ENCODE data around the gene LAMC1. TPM values are rescaled to one million over a fixed set of nuclear protein-coding genes. Genes with fewer than 3 reads are reported as not detected.

The LAMC1 gene
- total and polyA plus RNA-seq, 2 experiments from 2014 or later, result 78.4 to 185 TPM

GRCh38 chr1:183106746-183107145 is 83.5 kb downstream of the LAMC1 start:
- Histone ChIP-seq H3K4me2 (no peak overlapping the region), H3K9me2 (replicated peaks; ENCODE audit: insufficient read depth) (no peaks in the 10 kb centered on the region), H2AFZ (no peak overlapping the region), H3K4me3 (no peak overlapping the region), H3K79me2 (peaks cover 60% of the 10 kb centered on the region), H3K27ac (peak overlapping the region; percentile 43), H3K27me3 (no peaks in the 10 kb centered on the region), H3K9me3 (ENCODE audit: low read depth) (no peaks in the 10 kb centered on the region), H3K4me1 (ENCODE audit: insufficient read depth) (peaks cover 9% of the 10 kb centered on the region), H3K36me3 (replicated peaks; ENCODE audit: insufficient read depth, low read depth) (no peaks in the 10 kb centered on the region), H4K20me1 (ENCODE audit: insufficient read depth, poor library complexity, severe bottlenecking) (no peaks in the 10 kb centered on the region)
- TF ChIP-seq, protein P1, sequence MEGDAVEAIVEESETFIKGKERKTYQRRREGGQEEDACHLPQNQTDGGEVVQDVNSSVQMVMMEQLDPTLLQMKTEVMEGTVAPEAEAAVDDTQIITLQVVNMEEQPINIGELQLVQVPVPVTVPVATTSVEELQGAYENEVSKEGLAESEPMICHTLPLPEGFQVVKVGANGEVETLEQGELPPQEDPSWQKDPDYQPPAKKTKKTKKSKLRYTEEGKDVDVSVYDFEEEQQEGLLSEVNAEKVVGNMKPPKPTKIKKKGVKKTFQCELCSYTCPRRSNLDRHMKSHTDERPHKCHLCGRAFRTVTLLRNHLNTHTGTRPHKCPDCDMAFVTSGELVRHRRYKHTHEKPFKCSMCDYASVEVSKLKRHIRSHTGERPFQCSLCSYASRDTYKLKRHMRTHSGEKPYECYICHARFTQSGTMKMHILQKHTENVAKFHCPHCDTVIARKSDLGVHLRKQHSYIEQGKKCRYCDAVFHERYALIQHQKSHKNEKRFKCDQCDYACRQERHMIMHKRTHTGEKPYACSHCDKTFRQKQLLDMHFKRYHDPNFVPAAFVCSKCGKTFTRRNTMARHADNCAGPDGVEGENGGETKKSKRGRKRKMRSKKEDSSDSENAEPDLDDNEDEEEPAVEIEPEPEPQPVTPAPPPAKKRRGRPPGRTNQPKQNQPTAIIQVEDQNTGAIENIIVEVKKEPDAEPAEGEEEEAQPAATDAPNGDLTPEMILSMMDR (IDR thresholded peaks at IDR 0.05; ENCODE audit: poor library complexity), result no peak
- 75% methylated on average over 2 of the region's 2 CpGs for WGBS (ENCODE audit: low lambda C conversion rate, missing lambda C conversion rate)
- no peak for DNase-seq (ENCODE audit: low spot score)

GRCh38 chr1:183110326-183110880 is 87.2 kb downstream of the LAMC1 start:
- H3K4me3 ChIP-seq, result no peak overlapping the region
- H3K27ac ChIP-seq, result no peak overlapping the region
- H3K9me2 ChIP-seq (replicated peaks; ENCODE audit: insufficient read depth), result no peaks in the 10 kb centered on the region
- H3K4me1 ChIP-seq (ENCODE audit: insufficient read depth), result peaks cover 6% of the 10 kb centered on the region
- TF ChIP-seq EZH2phosphoT487 (IDR thresholded peaks at IDR 0.05; ENCODE audit: low read depth, severe bottlenecking, unreplicated experiment), result no peak
- TF ChIP-seq, protein P1 (IDR thresholded peaks at IDR 0.05; ENCODE audit: poor library complexity), result no peak
- no peak for TF ChIP-seq EZH2 (IDR thresholded peaks at IDR 0.05; ENCODE audit: borderline replicate concordance)
- 94% methylated on average over 8 of the region's 8 CpGs for WGBS (ENCODE audit: low lambda C conversion rate, missing lambda C conversion rate)
- H2AFZ ChIP-seq, result no peak overlapping the region
- H4K20me1 ChIP-seq (ENCODE audit: insufficient read depth, poor library complexity, severe bottlenecking), result no peaks in the 10 kb centered on the region
- H3K9me3 ChIP-seq (ENCODE audit: low read depth), result no peaks in the 10 kb centered on the region
- H3K79me2 ChIP-seq, result peaks cover 28% of the 10 kb centered on the region
- DNase-seq (ENCODE audit: low spot score), result no peak
- H3K27me3 ChIP-seq, result no peaks in the 10 kb centered on the region
- no peaks in the 10 kb centered on the region for H3K36me3 ChIP-seq (replicated peaks; ENCODE audit: insufficient read depth, low read depth)
- H3K4me2 ChIP-seq, result no peak overlapping the region

- no peaks in the 10 kb centered on the region for H3K9me2 ChIP-seq (replicated peaks; ENCODE audit: insufficient read depth)
- TF ChIP-seq, protein P1 (IDR thresholded peaks at IDR 0.05; ENCODE audit: poor library complexity), result no peak
- no peak for TF ChIP-seq EZH2phosphoT487 (IDR thresholded peaks at IDR 0.05; ENCODE audit: low read depth, severe bottlenecking, unreplicated experiment)
- no peak for TF ChIP-seq EZH2 (IDR thresholded peaks at IDR 0.05; ENCODE audit: borderline replicate concordance)
- no peak for DNase-seq (ENCODE audit: low spot score)
- H3K9me3 ChIP-seq (ENCODE audit: low read depth), result no peaks in the 10 kb centered on the region
- H3K79me2 ChIP-seq, result no peaks in the 10 kb centered on the region
- H3K27ac ChIP-seq, result no peak overlapping the region
- H4K20me1 ChIP-seq (ENCODE audit: insufficient read depth, poor library complexity, severe bottlenecking), result no peaks in the 10 kb centered on the region
- no peak overlapping the region for H2AFZ ChIP-seq
- no peaks in the 10 kb centered on the region for H3K27me3 ChIP-seq
- WGBS (ENCODE audit: low lambda C conversion rate, missing lambda C conversion rate), result 96% methylated on average over 9 of the region's 9 CpGs
- no peaks in the 10 kb centered on the region for H3K4me1 ChIP-seq (ENCODE audit: insufficient read depth)
- no peaks in the 10 kb centered on the region for H3K36me3 ChIP-seq (replicated peaks; ENCODE audit: insufficient read depth, low read depth)
- no peak overlapping the region for H3K4me2 ChIP-seq
- H3K4me3 ChIP-seq, result no peak overlapping the region
Observed at GRCh38 chr1:183114441-183114840, 91.2 kb downstream of the LAMC1 start.

DNA sequence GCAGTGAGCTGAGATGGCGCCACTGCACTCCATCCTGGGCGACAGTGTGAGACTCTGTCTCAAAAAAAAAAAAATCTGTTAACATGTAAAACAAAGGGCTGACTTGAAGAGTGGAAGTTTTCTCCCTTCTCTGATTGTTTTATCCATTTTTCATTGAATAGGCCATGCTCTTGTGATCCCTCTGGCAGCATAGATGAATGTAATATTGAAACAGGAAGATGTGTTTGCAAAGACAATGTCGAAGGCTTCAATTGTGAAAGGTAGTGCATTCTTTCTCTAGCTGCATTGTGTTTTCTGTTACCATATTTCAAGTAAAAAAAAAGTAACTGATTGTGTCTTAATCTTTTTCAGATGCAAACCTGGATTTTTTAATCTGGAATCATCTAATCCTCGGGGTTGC is 93.2 kb downstream of the LAMC1 start:
- Histone ChIP-seq H3K9me2 (replicated peaks; ENCODE audit: insufficient read depth) (no peaks in the 10 kb centered on the region), H3K36me3 (replicated peaks; ENCODE audit: insufficient read depth, low read depth) (no peaks in the 10 kb centered on the region), H3K27me3 (no peaks in the 10 kb centered on the region), H3K4me3 (no peak overlapping the region), H3K79me2 (no peaks in the 10 kb centered on the region), H3K27ac (no peak overlapping the region), H4K20me1 (ENCODE audit: insufficient read depth, poor library complexity, severe bottlenecking) (no peaks in the 10 kb centered on the region), H3K4me1 (ENCODE audit: insufficient read depth) (no peaks in the 10 kb centered on the region), H2AFZ (no peak overlapping the region), H3K4me2 (no peak overlapping the region), H3K9me3 (ENCODE audit: low read depth) (no peaks in the 10 kb centered on the region)
- no peak for TF ChIP-seq EZH2 (IDR thresholded peaks at IDR 0.05; ENCODE audit: borderline replicate concordance)
- no peak for TF ChIP-seq EZH2phosphoT487 (IDR thresholded peaks at IDR 0.05; ENCODE audit: low read depth, severe bottlenecking, unreplicated experiment)
- TF ChIP-seq, protein P1 (IDR thresholded peaks at IDR 0.05; ENCODE audit: poor library complexity), result no peak
- WGBS (ENCODE audit: low lambda C conversion rate, missing lambda C conversion rate), result 97% methylated on average over 4 of the region's 4 CpGs
- no peak for DNase-seq (ENCODE audit: low spot score)

Data from hepatocyte (in vitro differentiated cells).